ENCODE measurements around the gene MACF1.

- TF ChIP-seq POLR2A (IDR thresholded peaks at IDR 0.05; ENCODE audit: low read depth, low read length) (no peak), TAF1 (IDR thresholded peaks at IDR 0.05; ENCODE audit: borderline replicate concordance, low read depth, low read length) (no peak), POLR2AphosphoS5 (IDR thresholded peaks at IDR 0.05; ENCODE audit: low read depth, low read length) (no peak)
Measured at GRCh38 chr1:39333296-39333695, 128.8 kb downstream of the MACF1 start.
